A172 (cell line): ENCODE measurements around the gene GGTLC2. TPM values are rescaled to one million over a fixed set of nuclear protein-coding genes. Genes with fewer than 3 reads are reported as not detected.
A peak's percentile ranks its signal among the peaks of the same experiment; 100 is the strongest.
"Not testable (repeated sequence)": the region's sequence is repeated elsewhere in the genome, so short reads cannot be mapped to it uniquely, and the experiment has no call there.

Source experiments
- DNase-seq: peaks from one replicate; pipeline ENCODE4 v3.0.0-alpha.2; 2015; ENCODE audit warnings: low spot score
- total RNA-seq: library from RNA; depleted of rRNA; stranded (reverse); fragments of >200 nt; shearing (Covaris generic); gene quantifications from 2 replicates; pipeline ENCODE4 v1.2.3, GENCODE V29; 2014; rRNA removed

Gene GGTLC2
- not detected in 2 replicates for total RNA-seq

GRCh38 chr22:22644314-22644713, at the start of gene GGTLC2:
GGTLC2 (plus strand) TSS chr22:22644614; CDS start chr22:22646346, 1,732 bp downstream.
- not testable (repeated sequence) for DNase-seq

- no peak for DNase-seq
These were observed 49.2 kb upstream of the GGTLC2 start for GRCh38 chr22:22595001-22595835.

GRCh38 chr22:22598144-22598543, 46.3 kb upstream of the GGTLC2 start:
- no peak for DNase-seq

- DNase-seq, result no peak
These were observed 45.2 kb upstream of the GGTLC2 start for GRCh38 chr22:22599248-22599647.

- DNase-seq, result no peak
These were observed 43.7 kb upstream of the GGTLC2 start for GRCh38 chr22:22600531-22601261.

GRCh38 chr22:22603470-22603947, 40.9 kb upstream of the GGTLC2 start:
- DNase-seq, result no peak

GRCh38 chr22:22604326-22605073, 39.9 kb upstream of the GGTLC2 start:
- no peak for DNase-seq

GRCh38 chr22:22605074-22605404, 39.4 kb upstream of the GGTLC2 start:
- DNase-seq, result no peak

GRCh38 chr22:22608022-22608421, 36.4 kb upstream of the GGTLC2 start:
- DNase-seq, result not testable (repeated sequence)

GRCh38 chr22:22609291-22609690, 35.1 kb upstream of the GGTLC2 start:
- DNase-seq, result no peak

GRCh38 chr22:22612516-22612915, 31.9 kb upstream of the GGTLC2 start:
- no peak for DNase-seq

- no peak for DNase-seq
These were observed 30.3 kb upstream of the GGTLC2 start for GRCh38 chr22:22614065-22614464.

- DNase-seq, result peak; percentile 28
These were observed 27.8 kb upstream of the GGTLC2 start for GRCh38 chr22:22616636-22617035.

GRCh38 chr22:22618448-22618847, 26.0 kb upstream of the GGTLC2 start:
- DNase-seq, result no peak

GRCh38 chr22:22618923-22619322, 25.5 kb upstream of the GGTLC2 start:
- DNase-seq, result no peak

GRCh38 chr22:22619765-22620414, 24.5 kb upstream of the GGTLC2 start:
- DNase-seq, result no peak

- DNase-seq, result not testable (repeated sequence)
These were observed 15.6 kb upstream of the GGTLC2 start for GRCh38 chr22:22628546-22629495.

GRCh38 chr22:22631223-22631652, 13.2 kb upstream of the GGTLC2 start:
- not testable (repeated sequence) for DNase-seq

- DNase-seq, result not testable (repeated sequence)
These were observed 12.2 kb upstream of the GGTLC2 start for GRCh38 chr22:22632226-22632625.

GRCh38 chr22:22633533-22633932, 10.9 kb upstream of the GGTLC2 start:
- DNase-seq, result not testable (repeated sequence)
